Measurements from ENCODE around the gene SLX9.

The SLX9 gene

DNA sequence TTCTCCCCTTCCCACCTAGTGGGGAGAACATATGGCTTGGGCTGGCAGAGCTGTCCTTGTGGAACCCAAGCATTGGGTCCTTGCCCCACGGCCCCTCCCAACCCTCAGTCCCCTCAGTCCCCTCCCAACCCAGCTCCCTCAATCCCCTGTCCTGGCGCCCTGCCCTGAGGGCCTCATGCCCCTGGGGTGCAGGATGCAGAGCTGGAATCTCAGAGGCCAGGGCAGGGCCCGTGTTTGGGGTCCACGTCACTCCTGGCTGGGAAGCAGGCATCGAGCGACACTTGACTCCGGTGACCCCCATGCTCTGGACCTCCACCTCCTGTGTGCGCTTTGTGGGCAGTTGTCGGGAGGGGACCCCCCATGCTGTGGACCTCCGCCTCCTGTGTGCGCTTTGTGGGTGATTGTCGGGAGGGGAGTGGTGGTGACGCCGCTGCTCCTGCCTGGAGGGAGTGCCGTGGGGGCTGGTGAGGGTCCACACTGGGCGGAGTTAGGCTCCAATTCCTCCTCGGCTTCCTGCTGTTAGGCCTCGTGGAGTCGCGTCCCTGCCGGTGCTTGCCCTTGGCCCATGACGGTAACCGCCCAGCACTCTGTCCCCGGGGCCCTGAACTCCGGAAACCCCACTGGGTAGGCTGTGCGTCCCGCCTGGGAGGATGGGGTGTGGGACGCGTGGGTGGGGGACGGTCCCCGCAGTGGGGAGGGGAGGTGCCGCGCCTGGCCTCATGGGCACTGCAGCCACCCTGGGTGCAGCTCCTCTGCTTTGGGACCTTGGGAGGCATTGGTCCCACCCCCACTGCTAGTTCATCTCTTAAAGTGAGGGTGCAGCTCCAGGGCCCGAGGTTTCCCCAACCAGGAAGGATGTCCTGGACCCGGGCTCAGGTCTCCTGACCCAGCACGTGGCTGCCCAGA, 31.2 kb downstream of the SLX9 start:
- TF ChIP-seq, protein P1, sequence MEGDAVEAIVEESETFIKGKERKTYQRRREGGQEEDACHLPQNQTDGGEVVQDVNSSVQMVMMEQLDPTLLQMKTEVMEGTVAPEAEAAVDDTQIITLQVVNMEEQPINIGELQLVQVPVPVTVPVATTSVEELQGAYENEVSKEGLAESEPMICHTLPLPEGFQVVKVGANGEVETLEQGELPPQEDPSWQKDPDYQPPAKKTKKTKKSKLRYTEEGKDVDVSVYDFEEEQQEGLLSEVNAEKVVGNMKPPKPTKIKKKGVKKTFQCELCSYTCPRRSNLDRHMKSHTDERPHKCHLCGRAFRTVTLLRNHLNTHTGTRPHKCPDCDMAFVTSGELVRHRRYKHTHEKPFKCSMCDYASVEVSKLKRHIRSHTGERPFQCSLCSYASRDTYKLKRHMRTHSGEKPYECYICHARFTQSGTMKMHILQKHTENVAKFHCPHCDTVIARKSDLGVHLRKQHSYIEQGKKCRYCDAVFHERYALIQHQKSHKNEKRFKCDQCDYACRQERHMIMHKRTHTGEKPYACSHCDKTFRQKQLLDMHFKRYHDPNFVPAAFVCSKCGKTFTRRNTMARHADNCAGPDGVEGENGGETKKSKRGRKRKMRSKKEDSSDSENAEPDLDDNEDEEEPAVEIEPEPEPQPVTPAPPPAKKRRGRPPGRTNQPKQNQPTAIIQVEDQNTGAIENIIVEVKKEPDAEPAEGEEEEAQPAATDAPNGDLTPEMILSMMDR (IDR thresholded peaks at IDR 0.05; ENCODE audit: low read depth, low read length, missing control alignments): no peak
- DNase-seq (ENCODE audit: low read depth): no peak

DNA sequence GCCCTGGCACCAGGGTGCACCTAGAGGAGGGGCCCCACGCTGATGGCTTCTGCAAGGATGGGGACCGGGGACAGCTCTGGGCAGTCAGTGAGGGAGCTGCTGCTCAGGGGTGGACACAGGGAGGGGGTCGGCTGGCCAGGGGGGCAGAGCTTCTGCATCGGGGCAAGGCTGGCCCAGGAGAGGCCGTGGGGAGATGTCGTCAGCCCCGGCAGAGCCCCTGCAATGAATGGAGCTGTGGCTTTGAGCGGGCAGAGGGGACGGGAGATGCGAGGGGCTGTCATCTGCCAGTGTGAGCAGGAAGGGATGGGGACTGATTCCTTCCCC, 31.8 kb downstream of the SLX9 start:
- H3K4me3 ChIP-seq (ENCODE audit: low read depth, low read length): no peak overlapping the region
- TF ChIP-seq, protein P1 (IDR thresholded peaks at IDR 0.05; ENCODE audit: low read depth, low read length, missing control alignments): no peak
- DNase-seq (ENCODE audit: low read depth): no peak

More for the DNA sequence above, 31.2 kb downstream of the SLX9 start:
- H3K4me3 ChIP-seq (ENCODE audit: low read depth, low read length): no peak overlapping the region

DNA sequence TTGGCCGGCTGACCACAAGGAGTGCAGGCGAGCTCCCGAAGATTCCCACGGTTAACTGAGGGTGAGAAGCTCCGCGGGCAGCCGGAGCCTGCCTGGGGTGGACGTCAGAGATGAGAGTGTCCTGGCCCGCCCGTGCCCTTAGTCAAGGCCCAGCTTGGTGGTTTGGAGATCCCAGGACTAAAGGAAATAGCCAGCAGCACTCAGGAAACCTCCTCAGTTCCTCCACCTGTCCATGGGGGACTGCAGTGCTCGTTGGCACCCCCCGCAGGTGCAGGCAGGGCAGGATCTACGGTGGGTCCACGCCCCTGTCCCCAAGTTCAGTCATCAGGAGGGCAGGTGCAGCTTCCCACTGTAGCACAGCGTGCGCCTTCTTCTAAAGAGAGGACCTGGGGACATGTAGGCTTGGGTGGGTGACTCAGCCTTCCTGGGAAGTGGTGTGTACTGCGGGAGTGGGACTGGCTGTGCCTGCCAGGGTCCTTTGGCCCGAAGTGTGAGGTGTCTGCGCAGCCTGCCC, 32.5 kb downstream of the SLX9 start:
- no peak overlapping the region for H3K4me3 ChIP-seq (ENCODE audit: low read depth, low read length)
- TF ChIP-seq, protein P1 (IDR thresholded peaks at IDR 0.05; ENCODE audit: low read depth, low read length, missing control alignments): no peak
- no peak for DNase-seq (ENCODE audit: low read depth)

DNA sequence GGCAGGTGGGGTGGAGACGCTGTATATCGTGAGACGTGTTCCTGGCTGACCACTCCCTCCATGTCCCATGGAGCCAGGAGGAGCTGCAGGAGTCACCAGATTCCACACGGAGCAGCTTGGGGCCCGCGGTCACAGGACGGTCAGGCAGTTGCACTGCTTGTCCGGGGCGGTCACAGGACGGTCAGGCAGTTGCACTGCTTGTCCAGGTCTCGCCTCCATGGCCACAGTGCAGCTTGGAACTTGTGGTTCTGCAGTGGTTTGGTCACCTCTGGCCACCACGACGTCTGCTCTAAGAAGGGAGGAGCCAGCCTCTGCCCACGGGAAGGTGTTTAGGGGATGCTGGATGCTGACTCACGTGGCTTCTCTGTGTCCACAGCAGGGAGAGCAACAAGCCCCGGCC, 33.0 kb downstream of the SLX9 start:
- H3K4me3 ChIP-seq (ENCODE audit: low read depth, low read length): no peak overlapping the region
- TF ChIP-seq, protein P1 (IDR thresholded peaks at IDR 0.05; ENCODE audit: low read depth, low read length, missing control alignments): no peak
- DNase-seq (ENCODE audit: low read depth): no peak

DNA sequence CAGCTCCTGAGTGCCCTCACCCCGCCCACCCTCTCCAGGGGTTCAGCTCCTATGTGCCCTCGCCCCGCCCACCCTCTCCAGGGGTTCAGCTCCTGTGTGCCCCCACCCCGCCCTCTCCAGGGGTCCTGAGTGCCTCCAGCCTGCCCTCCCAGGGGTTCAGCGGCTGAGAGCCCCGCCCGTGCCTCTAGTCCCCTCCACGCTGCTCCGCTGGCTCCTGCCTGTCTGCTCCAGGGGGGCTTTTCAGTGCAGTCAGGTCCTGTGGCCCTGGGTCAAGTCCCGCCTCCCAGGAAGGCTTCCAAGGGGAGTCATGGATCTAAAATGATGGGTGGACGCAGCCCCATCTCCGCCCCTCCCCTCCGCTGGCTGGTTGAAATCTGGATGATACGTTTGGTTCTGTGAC, 33.8 kb downstream of the SLX9 start:
- no peak for DNase-seq (ENCODE audit: low read depth)
- TF ChIP-seq, protein P1 (IDR thresholded peaks at IDR 0.05; ENCODE audit: low read depth, low read length, missing control alignments): no peak
- H3K4me3 ChIP-seq (ENCODE audit: low read depth, low read length): no peak overlapping the region

DNA sequence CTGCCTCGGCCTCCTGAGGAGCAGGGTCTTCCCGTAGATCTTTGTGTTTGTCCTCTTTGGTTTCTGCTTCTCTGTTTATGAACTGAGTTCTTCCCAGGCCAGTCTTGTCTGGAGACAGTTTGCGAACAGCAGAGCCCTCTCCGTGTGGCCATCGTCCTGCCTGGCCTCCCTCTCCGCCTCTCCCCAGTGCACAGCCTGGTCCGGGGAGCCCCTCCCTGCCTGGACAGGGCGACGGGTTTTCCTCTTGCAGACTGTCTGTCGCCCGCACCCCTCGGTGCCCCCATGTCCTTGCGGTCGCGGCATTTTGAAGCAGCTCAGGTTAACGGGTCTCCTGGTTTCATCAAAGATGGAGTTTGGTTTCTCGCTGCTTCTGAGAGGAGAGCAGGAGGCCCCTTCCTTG, 34.8 kb downstream of the SLX9 start:
- no peak overlapping the region for H3K4me3 ChIP-seq (ENCODE audit: low read depth, low read length)
- TF ChIP-seq, protein P1 (IDR thresholded peaks at IDR 0.05; ENCODE audit: low read depth, low read length, missing control alignments): no peak
- no peak for DNase-seq (ENCODE audit: low read depth)

All from GM12864 (cell line).